T-cell (primary cell): ENCODE results near the gene OR4N2. TPM values are rescaled to one million over a fixed set of nuclear protein-coding genes. Genes with fewer than 3 reads are reported as not detected.
"Not testable (repeated sequence)": the region's sequence is repeated elsewhere in the genome, so short reads cannot be mapped to it uniquely, and the experiment has no call there.

Experiments used
- ATAC-seq, 4 experiments: fragments of 200-7000 bp in 3 of 4; fragments of 150-1000 bp in 1 of 4; cut with Tn5 transposase; replicated peaks in 1 of 4; 1 replicate in 3 of 4; 2 replicates in 1 of 4; pipeline ENCODE4 v1.10.0; 2021; ENCODE audit warnings: moderate library complexity in 3 of 4, mild to moderate bottlenecking in 2 of 4, moderate number of reproducible peaks in 1 of 4
- CTCF ChIA-PET, 2 donors: fragments of 300-600 bp; sonication (Branson Sonifier 250); formaldehyde crosslinking; loops; one replicate each; lab custom pipeline; 2022; ENCODE audit warnings: antibody characterized with exemption in 2 of 2; lab: Charles Lee
- POLR2A ChIA-PET, 2 donors: fragments of 300-600 bp; sonication (Branson Sonifier 250); formaldehyde crosslinking; loops; one replicate each; lab custom pipeline; 2022; ENCODE audit warnings: antibody characterized with exemption in 2 of 2; lab: Charles Lee
- DNase-seq, 35 experiments: peaks; one replicate each; pipeline versions ENCODE4 v3.0.0 to v3.0.0-alpha.2; 2013 to 2023
- H3K27ac ChIP-seq: one replicate; pipeline ENCODE4 v1.5.1; 2013; ENCODE audit warnings: low read length
- H3K27me3 ChIP-seq, 2 experiments: replicated peaks in 1 of 2; 1 replicate in 1 of 2; 2 replicates in 1 of 2; pipeline versions ENCODE4 v1.6.1 to v1.7.0; 2013; ENCODE audit warnings: low read length in 1 of 2, mixed read lengths in 1 of 2; ENCODE audit not compliant: control insufficient read depth in 2 of 2, insufficient read depth in 2 of 2; ENCODE audit errors: extremely low read depth in 1 of 2
- H3K36me3 ChIP-seq, 2 donors: 1 replicate in 1 of 2; 2 replicates in 1 of 2; pipeline versions ENCODE4 v1.6.1 to v1.7.0; 2013; ENCODE audit warnings: low read length in 1 of 2; ENCODE audit not compliant: control insufficient read depth in 2 of 2, insufficient read depth in 1 of 2; ENCODE audit errors: extremely low read depth in 1 of 2
- H3K4me1 ChIP-seq, 2 experiments: 1 replicate in 1 of 2; 2 replicates in 1 of 2; pipeline versions ENCODE4 v1.6.1 to v1.7.0; 2013; ENCODE audit warnings: low read length in 2 of 2, mixed read lengths in 1 of 2; ENCODE audit not compliant: insufficient read depth in 2 of 2, control insufficient read depth in 1 of 2; ENCODE audit errors: extremely low read depth in 1 of 2
- H3K4me3 ChIP-seq, 2 donors: 1 replicate in 1 of 2; 2 replicates in 1 of 2; pipeline versions ENCODE4 v1.5.1 to v1.7.0; 2013; ENCODE audit warnings: mild to moderate bottlenecking in 2 of 2, low read length in 1 of 2, moderate library complexity in 1 of 2; ENCODE audit not compliant: control insufficient read depth in 1 of 2; ENCODE audit errors: extremely low read depth in 1 of 2
- H3K9me3 ChIP-seq: 2 replicates; pipeline ENCODE4 v1.7.0; 2013
- H3K27ac Mint-ChIP-seq, 2 donors: one replicate each; pipeline ENCODE4 v1.8.0; 2020 to 2021; ENCODE audit warnings: mild to moderate bottlenecking in 2 of 2, mixed read lengths in 2 of 2
- H3K27me3 Mint-ChIP-seq, 2 donors: one replicate each; pipeline ENCODE4 v1.8.0; 2021 to 2022; ENCODE audit warnings: mixed read lengths in 2 of 2
- H3K36me3 Mint-ChIP-seq: one replicate; pipeline ENCODE4 v1.8.0; 2021; ENCODE audit warnings: mixed read lengths
- H3K4me1 Mint-ChIP-seq, 3 donors: one replicate each; pipeline ENCODE4 v1.8.0; 2020 to 2022; ENCODE audit warnings: mixed read lengths in 3 of 3, mild to moderate bottlenecking in 1 of 3
- H3K4me3 Mint-ChIP-seq, 3 donors: one replicate each; pipeline ENCODE4 v1.8.0; 2020 to 2022; ENCODE audit warnings: mild to moderate bottlenecking in 3 of 3, mixed read lengths in 3 of 3, moderate library complexity in 3 of 3
- H3K9me3 Mint-ChIP-seq, 3 donors: one replicate each; pipeline ENCODE4 v1.8.0; 2020 to 2022; ENCODE audit warnings: mixed read lengths in 3 of 3
- WGBS: methylation state at CpG from one replicate; pipeline ENCODE4 v1.1.5; 2013; ENCODE audit warnings: missing lambda C conversion rate; ENCODE audit not compliant: insufficient coverage; 5-methylcytosine and 5-hydroxymethylcytosine counted together
- total RNA-seq, 35 experiments: library from RNA in 6 of 35; stranded (reverse) in 6 of 35; fragments of 120-200 nt in 1 of 35; gene quantifications; one replicate each; pipeline versions ENCODE4 v1.2.1 to v1.2.4 and lab custom pipeline; 2013 to 2026

OR4N2 gene
- total RNA-seq, 5 donors from 2014 or later (not counting 1 experiment from before 2014, with no cell fraction given), result not detected

GRCh38 chr14:19823765-19824164 lies 20.2 kb downstream of the OR4N2 start:
- H3K27me3 Mint-ChIP-seq, result peaks cover 0 to 5% of the 10 kb centered on the region in 2 donors
- no peak overlapping the region for H3K27ac Mint-ChIP-seq
- no CpG with 5 or more reads among the region's 1 CpG for WGBS
- Histone ChIP-seq H3K27ac (no peak overlapping the region), H3K4me1 (no peaks in the 10 kb centered on the region), H3K27me3 (no peaks in the 10 kb centered on the region), H3K36me3 (no peaks in the 10 kb centered on the region), H3K4me3 (no peak overlapping the region), H3K9me3 (no peaks in the 10 kb centered on the region)
- peaks cover 9 to 11% (median 10%) of the 10 kb centered on the region in 3 donors for H3K9me3 Mint-ChIP-seq
- ChIA-PET POLR2A (no interaction called here), CTCF (no interaction called here)
- ATAC-seq (no peak), DNase-seq (no peak)
- H3K36me3 Mint-ChIP-seq, result no peaks in the 10 kb centered on the region
- no peak overlapping the region for H3K4me3 Mint-ChIP-seq
- no peaks in the 10 kb centered on the region for H3K4me1 Mint-ChIP-seq

- POLR2A ChIA-PET, result not testable (repeated sequence)
These were observed 24.2 kb downstream of the OR4N2 start for GRCh38 chr14:19827626-19828244.

GRCh38 chr14:19828314-19828713 lies 24.7 kb downstream of the OR4N2 start:
- Mint-ChIP-seq H3K4me3 (no peak overlapping the region), H3K27ac (no peak overlapping the region), H3K36me3 (no peaks in the 10 kb centered on the region), H3K27me3 (peaks cover 2 to 3% of the 10 kb centered on the region in 2 donors), H3K9me3 (peaks cover 0 to 2% (median 0%) of the 10 kb centered on the region in 3 donors), H3K4me1 (no peaks in the 10 kb centered on the region)
- no peaks in the 10 kb centered on the region for H3K9me3 ChIP-seq
- no peaks in the 10 kb centered on the region for H3K4me1 ChIP-seq
- ChIA-PET POLR2A (no interaction called here), CTCF (no interaction called here)
- WGBS, result no CpG with 5 or more reads among the region's 2 CpGs
- no peak overlapping the region for H3K4me3 ChIP-seq
- H3K27ac ChIP-seq, result no peak overlapping the region
- H3K27me3 ChIP-seq, result no peaks in the 10 kb centered on the region
- no peaks in the 10 kb centered on the region for H3K36me3 ChIP-seq
- ATAC-seq (no peak), DNase-seq (no peak)

More at GRCh38 chr14:19827626-19828244, 24.2 kb downstream of the OR4N2 start:
- ATAC-seq, H3K27ac Mint-ChIP-seq, H3K4me3 Mint-ChIP-seq, H3K36me3 ChIP-seq, H3K9me3 Mint-ChIP-seq, H3K36me3 Mint-ChIP-seq, H3K4me3 ChIP-seq, H3K9me3 ChIP-seq, H3K27ac ChIP-seq, H3K27me3 ChIP-seq, H3K4me1 Mint-ChIP-seq, DNase-seq, H3K27me3 Mint-ChIP-seq, H3K4me1 ChIP-seq, CTCF ChIA-PET: not testable (repeated sequence)
- 60% methylated on average over 7 of the region's 12 CpGs for WGBS

- ATAC-seq, H3K4me1 ChIP-seq, CTCF ChIA-PET, H3K4me3 Mint-ChIP-seq, H3K27ac ChIP-seq, H3K9me3 ChIP-seq, H3K27me3 Mint-ChIP-seq, H3K4me1 Mint-ChIP-seq, H3K4me3 ChIP-seq, H3K9me3 Mint-ChIP-seq, POLR2A ChIA-PET, H3K36me3 ChIP-seq, H3K27ac Mint-ChIP-seq, H3K36me3 Mint-ChIP-seq, DNase-seq: not testable (repeated sequence)
- H3K27me3 ChIP-seq, result peaks cover 0 to 12% of the 10 kb centered on the region in 2 experiments
- WGBS, result 82% methylated on average over 6 of the region's 8 CpGs
These were observed 30.8 kb downstream of the OR4N2 start for GRCh38 chr14:19834203-19834848.

GRCh38 chr14:19838433-19838832 lies 34.9 kb downstream of the OR4N2 start:
- no peaks in the 10 kb centered on the region for H3K36me3 ChIP-seq
- Mint-ChIP-seq H3K4me3 (no peak overlapping the region), H3K27me3 (no peaks in the 10 kb centered on the region), H3K4me1 (no peaks in the 10 kb centered on the region), H3K9me3 (peaks cover 0 to 2% (median 0%) of the 10 kb centered on the region in 3 donors), H3K27ac (no peak overlapping the region), H3K36me3 (no peaks in the 10 kb centered on the region)
- no peak overlapping the region for H3K27ac ChIP-seq
- H3K27me3 ChIP-seq, result peaks cover 0 to 12% of the 10 kb centered on the region in 2 experiments
- ATAC-seq (no peak), DNase-seq (no peak)
- no peaks in the 10 kb centered on the region for H3K4me1 ChIP-seq
- ChIA-PET POLR2A (interaction anchor here in 1 of 2 donors (0.5 kb wide), 1 partner anchor 624 kb away, joined by 4 read pairs; no protein-coding TSS in a partner anchor), CTCF (no interaction called here)
- H3K9me3 ChIP-seq, result no peaks in the 10 kb centered on the region
- no peak overlapping the region for H3K4me3 ChIP-seq

GRCh38 chr14:19851365-19851764 lies 47.8 kb downstream of the OR4N2 start:
- Mint-ChIP-seq H3K27me3 (peaks cover 0 to 4% of the 10 kb centered on the region in 2 donors), H3K36me3 (no peaks in the 10 kb centered on the region), H3K4me1 (no peaks in the 10 kb centered on the region), H3K27ac (no peak overlapping the region), H3K9me3 (peaks cover 3 to 7% (median 5%) of the 10 kb centered on the region in 3 donors), H3K4me3 (no peak overlapping the region)
- Histone ChIP-seq H3K9me3 (peaks cover 3% of the 10 kb centered on the region), H3K4me3 (no peak overlapping the region), H3K36me3 (no peaks in the 10 kb centered on the region), H3K4me1 (no peaks in the 10 kb centered on the region), H3K27ac (no peak overlapping the region), H3K27me3 (peaks cover 0 to 4% of the 10 kb centered on the region in 2 experiments)
- DNase-seq, result no peak
- ATAC-seq, result peak in 1 of 4 experiments; percentile 27
- POLR2A ChIA-PET, result no interaction called here
- CTCF ChIA-PET, result no interaction called here
